Smooth muscle cell (in vitro differentiated cells): Measurements from ENCODE around the gene WIPI1. TPM values are rescaled to one million over a fixed set of nuclear protein-coding genes. Genes with fewer than 3 reads are reported as not detected.
A peak's percentile ranks its signal among the peaks of the same experiment; 100 is the strongest.

Experiments
- DNase-seq: peaks from one replicate; lab custom pipeline; 2025; ENCODE audit not compliant: unreplicated experiment; lab: John Stamatoyannopoulos, UW
- H2AFZ ChIP-seq: fragments of 200-600 bp; sonication (generic); 2 replicates; pipeline ENCODE4 v1.6.0; 2016; ENCODE audit warnings: antibody characterized with exemption, low read depth, mild to moderate bottlenecking
- H3F3A ChIP-seq: fragments of 200-600 bp; sonication (generic); 2 replicates; pipeline ENCODE4 v1.6.0; 2017; ENCODE audit warnings: antibody characterized with exemption, low read depth
- H3K27ac ChIP-seq: fragments of 200-600 bp; sonication (generic); 2 replicates; pipeline ENCODE4 v1.5.1; 2016; ENCODE audit warnings: low read depth, mild to moderate bottlenecking
- H3K27me3 ChIP-seq: fragments of 200-600 bp; sonication (generic); 2 replicates; pipeline ENCODE4 v1.6.1; 2016; ENCODE audit warnings: low read depth, mild to moderate bottlenecking
- H3K36me3 ChIP-seq: fragments of 200-600 bp; sonication (generic); 2 replicates; pipeline ENCODE4 v1.5.1; 2016; ENCODE audit warnings: low read depth
- H3K4me1 ChIP-seq: fragments of 200-600 bp; sonication (generic); 2 replicates; pipeline ENCODE4 v1.5.1; 2016; ENCODE audit warnings: low read depth
- H3K4me2 ChIP-seq: fragments of 200-600 bp; sonication (generic); 2 replicates; pipeline ENCODE4 v1.6.0; 2016; ENCODE audit warnings: mild to moderate bottlenecking
- H3K4me3 ChIP-seq: fragments of 200-600 bp; sonication (generic); 2 replicates; pipeline ENCODE4 v1.5.1; 2016; ENCODE audit warnings: mild to moderate bottlenecking
- H3K79me2 ChIP-seq: fragments of 200-600 bp; sonication (generic); 2 replicates; pipeline ENCODE4 v1.6.0; 2016; ENCODE audit warnings: low read depth, mild to moderate bottlenecking
- H3K9ac ChIP-seq: fragments of 200-600 bp; sonication (generic); 2 replicates; pipeline ENCODE4 v1.6.0; 2016; ENCODE audit warnings: low read depth
- H3K9me3 ChIP-seq: fragments of 200-600 bp; sonication (generic); replicated peaks from 2 replicates; pipeline ENCODE4 v1.5.1; 2016; ENCODE audit warnings: low read depth
- H4K20me1 ChIP-seq: fragments of 200-600 bp; sonication (generic); 2 replicates; pipeline ENCODE4 v1.6.0; 2016; ENCODE audit warnings: low read depth
- CTCF ChIP-seq: fragments of 200-600 bp; sonication (generic); IDR thresholded peaks from 2 replicates; pipeline ENCODE4 v1.5.1; 2017; ENCODE audit warnings: borderline replicate concordance, mild to moderate bottlenecking, antibody characterized with exemption; ENCODE audit not compliant: insufficient read depth, poor library complexity, severe bottlenecking
- WGBS: methylation state at CpG from one replicate; pipeline ENCODE4 v1.1.7; 2016; ENCODE audit warnings: low lambda C conversion rate; 5-methylcytosine and 5-hydroxymethylcytosine counted together
- polyA plus RNA-seq: library from polyadenylated mRNA; unstranded; fragments of >200 nt; fragmentation: Nextera tagmentation; extraction: Ambion mirVana; gene quantifications from 2 replicates; pipeline ENCODE4 v1.2.1, GENCODE V29; 2016
- total RNA-seq: library from RNA; depleted of rRNA; stranded (reverse); fragments of >200 nt; gene quantifications from 2 replicates; pipeline ENCODE4 v1.2.3, GENCODE V29; 2014

WIPI1 gene
- total and polyA plus RNA-seq, 2 experiments from 2014 or later: 188 to 196 TPM

GRCh38 chr17:68461122-68461539 is 3.8 kb upstream of the WIPI1 start:
- Histone ChIP-seq H3K4me2 (no peak overlapping the region), H3K27me3 (no peaks in the 10 kb centered on the region), H3K4me1 (peaks cover 3% of the 10 kb centered on the region), H3K9ac (no peak overlapping the region), H3K36me3 (no peaks in the 10 kb centered on the region), H3K9me3 (no peaks in the 10 kb centered on the region), H3F3A (peaks cover 11% of the 10 kb centered on the region), H3K79me2 (no peaks in the 10 kb centered on the region), H3K27ac (no peak overlapping the region), H4K20me1 (peaks cover 3% of the 10 kb centered on the region), H3K4me3 (no peak overlapping the region), H2AFZ (no peak overlapping the region)
- 88% methylated on average over 1 of the region's 1 CpG for WGBS
- TF ChIP-seq CTCF: no peak
- no peak for DNase-seq

DNA sequence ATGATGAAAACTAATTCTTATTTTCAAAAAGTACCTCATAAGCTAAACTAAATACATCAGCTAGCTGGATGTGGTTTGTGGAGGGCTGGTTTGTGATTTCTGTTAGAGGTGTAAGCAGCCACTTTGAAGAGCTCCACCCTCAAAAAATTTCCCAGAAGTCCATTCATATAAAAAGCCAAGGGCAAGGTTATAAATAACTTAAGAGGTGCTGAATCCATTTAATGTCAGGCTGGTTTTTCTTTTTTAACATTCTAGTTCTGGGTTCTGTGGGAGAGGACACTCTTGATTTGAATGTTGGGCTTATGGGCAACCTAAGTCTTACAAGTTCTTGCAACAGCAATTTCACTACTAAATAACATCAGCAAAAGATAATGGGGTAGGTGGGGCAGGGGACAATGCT is 3.4 kb upstream of the WIPI1 start:
- DNase-seq: no peak
- Histone ChIP-seq H3K4me3 (no peak overlapping the region), H3K36me3 (no peaks in the 10 kb centered on the region), H3K79me2 (peaks cover under 1% of the 10 kb centered on the region), H3F3A (peaks cover 15% of the 10 kb centered on the region), H3K9me3 (no peaks in the 10 kb centered on the region), H2AFZ (no peak overlapping the region), H3K9ac (no peak overlapping the region), H3K27ac (no peak overlapping the region), H3K27me3 (no peaks in the 10 kb centered on the region), H3K4me1 (peaks cover 3% of the 10 kb centered on the region), H3K4me2 (no peak overlapping the region), H4K20me1 (peaks cover 7% of the 10 kb centered on the region)
- no peak for TF ChIP-seq CTCF

DNA sequence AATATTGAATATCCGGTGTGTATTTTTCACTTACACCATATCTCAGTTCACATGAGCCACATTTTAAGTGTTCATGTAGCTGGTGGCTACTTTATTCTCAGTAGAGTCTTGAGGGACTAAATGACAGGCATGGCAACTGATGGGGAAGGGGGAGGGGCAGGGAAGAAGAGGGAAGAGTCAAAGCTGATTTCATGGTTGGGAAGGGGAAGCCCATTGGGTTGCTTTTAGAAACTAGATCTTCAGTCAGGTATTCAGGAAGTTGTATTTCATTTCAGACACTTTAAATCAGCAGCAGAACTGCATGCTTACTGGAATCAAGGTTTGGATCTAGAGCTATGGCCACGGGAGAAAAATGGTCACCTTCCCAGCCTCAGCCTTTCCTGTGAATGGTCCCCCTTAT is 2.9 kb upstream of the WIPI1 start:
- H3K79me2 ChIP-seq: peaks cover 6% of the 10 kb centered on the region
- H3K27ac ChIP-seq: no peak overlapping the region
- H4K20me1 ChIP-seq: peaks cover 12% of the 10 kb centered on the region
- TF ChIP-seq CTCF: no peak
- H3K9ac ChIP-seq: no peak overlapping the region
- no peaks in the 10 kb centered on the region for H3K9me3 ChIP-seq
- no peak for DNase-seq
- peaks cover 3% of the 10 kb centered on the region for H3K4me1 ChIP-seq
- H3F3A ChIP-seq: peaks cover 19% of the 10 kb centered on the region
- WGBS: 88% methylated on average over 2 of the region's 2 CpGs
- no peak overlapping the region for H3K4me3 ChIP-seq
- H3K36me3 ChIP-seq: no peaks in the 10 kb centered on the region
- H3K4me2 ChIP-seq: no peak overlapping the region
- H3K27me3 ChIP-seq: no peaks in the 10 kb centered on the region
- no peak overlapping the region for H2AFZ ChIP-seq

GRCh38 chr17:68459037-68459639 is 1.8 kb upstream of the WIPI1 start:
- 71% methylated on average over 1 of the region's 1 CpG for WGBS
- peaks cover 3% of the 10 kb centered on the region for H3K4me1 ChIP-seq

More at GRCh38 chr17:68459037-68459639, 1.8 kb upstream of the WIPI1 start:
- no peak overlapping the region for H3K4me2 ChIP-seq
- H2AFZ ChIP-seq: peak overlapping the region; percentile 25
- H3F3A ChIP-seq: peaks cover 19% of the 10 kb centered on the region
- H3K36me3 ChIP-seq: no peaks in the 10 kb centered on the region
- TF ChIP-seq CTCF: no peak
- peaks cover 23% of the 10 kb centered on the region for H4K20me1 ChIP-seq
- no peak for DNase-seq
- no peak overlapping the region for H3K4me3 ChIP-seq
- peaks cover 16% of the 10 kb centered on the region for H3K79me2 ChIP-seq
- no peak overlapping the region for H3K9ac ChIP-seq
- H3K27ac ChIP-seq: no peak overlapping the region
- H3K9me3 ChIP-seq: no peaks in the 10 kb centered on the region
- no peaks in the 10 kb centered on the region for H3K27me3 ChIP-seq
